ENCODE results near the gene VTA1.

DNA sequence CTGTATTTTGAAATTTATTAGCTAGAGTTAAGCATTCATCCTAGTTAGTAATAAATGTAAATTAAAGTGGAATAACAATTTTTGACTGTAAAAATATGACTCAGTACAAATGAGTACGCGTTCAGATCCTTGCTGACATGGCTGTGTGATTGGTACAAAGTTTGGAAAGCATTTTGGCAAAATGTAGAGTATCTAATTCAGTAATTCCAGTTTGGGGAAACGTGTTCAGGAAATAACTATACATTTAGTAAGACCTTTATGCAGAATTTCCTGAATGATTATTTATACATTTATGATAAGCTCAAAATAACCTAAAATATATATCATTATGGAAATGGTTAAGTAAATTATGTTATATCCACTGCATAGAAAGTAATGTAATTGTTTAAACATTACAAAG is 8.0 kb downstream of the VTA1 start:
- TF ChIP-seq CTCF (IDR thresholded peaks at IDR 0.05): no peak
- no peak for TF ChIP-seq POLR2A (IDR thresholded peaks at IDR 0.05)
- TF ChIP-seq EP300 (IDR thresholded peaks at IDR 0.05): no peak
